Psoas muscle (tissue), 8 donors: ENCODE data around the gene MARCHF2. TPM values are rescaled to one million over a fixed set of nuclear protein-coding genes. Genes with fewer than 3 reads are reported as not detected.
A peak's percentile ranks its signal among the peaks of the same experiment; 100 is the strongest.
"Not testable (repeated sequence)": the region's sequence is repeated elsewhere in the genome, so short reads cannot be mapped to it uniquely, and the experiment has no call there.

Source experiments
- ATAC-seq, 4 donors: fragments of 200-7000 bp; cut with Tn5 transposase; one replicate each; pipeline ENCODE4 v1.9.1; 2020; ENCODE audit warnings: moderate library complexity in 3 of 4, mild to moderate bottlenecking in 2 of 4
- DNase-seq, 2 donors: peaks; one replicate each; pipeline ENCODE4 v3.0.0-alpha.2; 2020
- H3K27ac ChIP-seq: fragments of 200-600 bp; one replicate; pipeline ENCODE4 v1.8.0; 2022
- H3K27me3 ChIP-seq, 3 donors: fragments of 200-600 bp in 1 of 3; one replicate each; pipeline versions ENCODE4 v1.6.1 to v1.8.0; 2013 to 2022; ENCODE audit warnings: low read length in 2 of 3, mild to moderate bottlenecking in 2 of 3, moderate library complexity in 1 of 3; ENCODE audit not compliant: insufficient read depth in 3 of 3
- H3K36me3 ChIP-seq, 2 donors: fragments of 200-600 bp in 1 of 2; one replicate each; pipeline versions ENCODE4 v1.6.1 to v1.8.0; 2013 to 2022; ENCODE audit warnings: low read depth in 1 of 2, mild to moderate bottlenecking in 1 of 2, moderate library complexity in 1 of 2; ENCODE audit not compliant: insufficient read depth in 1 of 2
- H3K4me1 ChIP-seq: fragments of 200-600 bp; one replicate; pipeline ENCODE4 v1.8.0; 2022
- H3K4me3 ChIP-seq: fragments of 200-600 bp; one replicate; pipeline ENCODE4 v1.8.0; 2022; ENCODE audit warnings: mild to moderate bottlenecking
- H3K9me3 ChIP-seq: fragments of 200-600 bp; one replicate; pipeline ENCODE4 v1.8.0; 2022
- WGBS, 3 donors: extraction: QIAGEN DNeasy Blood & Tissue Kit; methylation state at CpG; one replicate each; pipeline versions ENCODE4 v1.1.6 to v1.1.7; 2013; 5-methylcytosine and 5-hydroxymethylcytosine counted together
- intact Hi-C, 2 donors: fragments of 100-400 bp; cut with DNase I; formaldehyde crosslinking; loops; one replicate each; pipeline versions ENCODE4 v1.11.0 to v1.14.2; 2022
- polyA plus RNA-seq, 3 donors: library from polyadenylated mRNA; stranded (reverse); fragments of 200-250 nt; gene quantifications; one replicate each; pipeline ENCODE4 v1.2.3, GENCODE V29; 2013
- total RNA-seq, 4 donors: library from RNA; stranded (reverse); fragmentation: NEBNext Ultra II Directional in 2 of 4; extraction: Animal tissue kit (Norgen Biotek cat#: 25700) in 2 of 4; gene quantifications; one replicate each; pipeline versions ENCODE4 v1.2.1 to v1.2.4, GENCODE V29; 2021 to 2023
- TF ChIP-seq, protein P1 (sequence below): fragments of 200-600 bp; IDR thresholded peaks from one replicate; pipeline ENCODE4 v1.8.0; 2022; ENCODE audit warnings: antibody characterized with exemption
- donor health status: healthy with polysubstance abuse.
- donor health status: DM: no; HTN: no; CAD: no; lungs with moderate emphysema.
- donor health status: Bipolar disorder and iron deficiency.
- donor health status: healthy.
- donor health status: DM: yes; HTN: yes; CAD: no.
- donor health status: DM: no; HTN: no; CAD: no.
- donor health status: DM: no; HTN: no; CAD: no.
- donor health status: DM: yes; HTN: yes; CAD: no.

MARCHF2 gene
- total and polyA plus RNA-seq, 7 donors = 32.8 to 56.0 (median 49.2) TPM

DNA sequence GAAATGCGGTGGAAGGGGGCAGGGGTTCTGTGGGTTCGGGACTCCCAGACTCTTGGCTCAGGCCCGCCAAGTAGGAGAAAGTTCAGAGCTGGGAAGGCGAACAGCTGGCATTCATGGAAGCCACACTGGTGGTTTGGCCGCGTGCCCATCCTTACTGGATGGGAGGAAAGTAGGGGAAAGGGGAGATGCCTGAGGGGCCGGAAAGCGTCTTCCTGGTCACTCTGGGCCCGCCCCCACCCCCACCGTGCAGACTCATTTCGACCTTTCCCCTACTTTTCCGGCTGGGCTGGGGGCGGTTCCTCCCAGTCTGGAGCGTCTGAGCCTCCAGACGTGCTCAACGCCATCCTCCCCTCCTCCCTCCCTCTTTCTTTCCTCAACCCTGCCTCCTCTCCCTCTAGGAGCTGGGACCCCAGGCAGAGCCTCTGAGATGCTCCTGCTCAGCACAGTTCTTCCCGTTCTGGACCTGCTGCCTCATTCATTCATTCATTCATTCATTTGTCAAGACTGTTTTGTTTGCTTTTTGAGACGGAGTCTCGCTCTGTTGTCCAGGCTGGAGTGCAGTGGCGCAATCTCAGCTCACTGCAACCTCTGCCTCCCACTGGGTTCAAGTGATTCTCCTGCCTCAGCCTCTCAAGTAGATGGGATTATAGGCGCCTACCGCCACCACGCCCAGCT, 45.6 kb upstream of the MARCHF2 start:
- TF ChIP-seq, protein P1, sequence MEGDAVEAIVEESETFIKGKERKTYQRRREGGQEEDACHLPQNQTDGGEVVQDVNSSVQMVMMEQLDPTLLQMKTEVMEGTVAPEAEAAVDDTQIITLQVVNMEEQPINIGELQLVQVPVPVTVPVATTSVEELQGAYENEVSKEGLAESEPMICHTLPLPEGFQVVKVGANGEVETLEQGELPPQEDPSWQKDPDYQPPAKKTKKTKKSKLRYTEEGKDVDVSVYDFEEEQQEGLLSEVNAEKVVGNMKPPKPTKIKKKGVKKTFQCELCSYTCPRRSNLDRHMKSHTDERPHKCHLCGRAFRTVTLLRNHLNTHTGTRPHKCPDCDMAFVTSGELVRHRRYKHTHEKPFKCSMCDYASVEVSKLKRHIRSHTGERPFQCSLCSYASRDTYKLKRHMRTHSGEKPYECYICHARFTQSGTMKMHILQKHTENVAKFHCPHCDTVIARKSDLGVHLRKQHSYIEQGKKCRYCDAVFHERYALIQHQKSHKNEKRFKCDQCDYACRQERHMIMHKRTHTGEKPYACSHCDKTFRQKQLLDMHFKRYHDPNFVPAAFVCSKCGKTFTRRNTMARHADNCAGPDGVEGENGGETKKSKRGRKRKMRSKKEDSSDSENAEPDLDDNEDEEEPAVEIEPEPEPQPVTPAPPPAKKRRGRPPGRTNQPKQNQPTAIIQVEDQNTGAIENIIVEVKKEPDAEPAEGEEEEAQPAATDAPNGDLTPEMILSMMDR = no peak
- intact Hi-C loops = loop anchor here in 1 of 2 donors (2.0 kb wide), 1 partner anchor 21 kb away; no protein-coding TSS in a partner anchor
- ATAC-seq (peak; percentile 63 to 72 (median 65)), DNase-seq (peak; percentile 96)
- Histone ChIP-seq H3K9me3 (no peaks in the 10 kb centered on the region), H3K36me3 (peaks cover 4 to 50% of the 10 kb centered on the region in 2 donors), H3K4me3 (peak overlapping the region; percentile 84), H3K27ac (peak overlapping the region; percentile 88), H3K27me3 (no peaks in the 10 kb centered on the region), H3K4me1 (peaks cover 48% of the 10 kb centered on the region)
- WGBS, 3 donors = 21 to 31% (median 27%) methylated on average over 16 to 23 of the region's 23 CpGs

DNA sequence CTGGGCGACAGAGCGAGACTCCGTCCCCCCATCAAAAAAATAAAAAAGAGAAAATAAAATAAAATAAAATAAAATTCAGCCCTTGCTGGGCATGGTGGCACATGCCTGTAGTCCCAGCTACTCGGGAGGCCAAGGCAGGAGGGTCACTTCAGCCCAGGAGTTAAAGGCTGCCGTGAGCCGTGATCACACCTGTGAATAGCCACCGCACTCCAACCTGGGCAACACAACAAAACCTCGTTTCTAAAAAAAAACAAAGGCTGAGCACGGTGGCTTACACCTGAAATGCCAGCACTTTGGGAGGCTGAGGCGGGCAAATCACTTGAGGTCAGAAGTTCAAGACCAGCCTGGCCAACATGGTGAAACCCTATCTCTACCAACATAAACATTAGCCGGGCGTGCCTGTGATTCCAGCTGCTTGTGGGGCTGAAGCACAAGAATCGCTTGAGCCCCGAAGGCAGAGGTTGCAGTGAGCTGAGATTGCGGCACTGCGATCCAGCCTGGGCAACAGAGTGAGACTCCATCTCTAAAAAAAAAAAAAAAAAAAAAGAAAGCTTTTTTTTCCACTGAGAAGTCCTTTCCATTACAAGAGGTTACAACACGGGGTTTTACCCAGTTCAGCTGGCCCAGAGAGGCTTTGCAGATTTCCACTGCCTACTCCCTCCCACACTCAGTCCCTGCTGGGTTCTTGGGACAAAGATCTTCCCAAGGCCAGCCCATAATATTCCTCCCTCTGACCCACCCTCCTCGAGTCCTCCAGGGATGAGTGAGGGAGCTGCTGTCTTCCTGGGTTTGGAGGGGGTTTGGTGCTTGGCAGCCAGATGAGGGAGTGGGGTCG, 42.7 kb upstream of the MARCHF2 start:
- ATAC-seq (no peak), DNase-seq (peak in 1 of 2 donors; percentile 41)
- Histone ChIP-seq H3K27ac (peak overlapping the region; percentile 16), H3K27me3 (no peaks in the 10 kb centered on the region), H3K4me1 (peaks cover 37% of the 10 kb centered on the region), H3K4me3 (peak overlapping the region; percentile 7), H3K36me3 (peaks cover 7 to 72% of the 10 kb centered on the region in 2 donors), H3K9me3 (no peaks in the 10 kb centered on the region)
- WGBS, 3 donors = 66 to 76% (median 67%) methylated on average over 19 of the region's 19 CpGs
- intact Hi-C loops = no loop called here
- TF ChIP-seq, protein P1 = no peak

DNA sequence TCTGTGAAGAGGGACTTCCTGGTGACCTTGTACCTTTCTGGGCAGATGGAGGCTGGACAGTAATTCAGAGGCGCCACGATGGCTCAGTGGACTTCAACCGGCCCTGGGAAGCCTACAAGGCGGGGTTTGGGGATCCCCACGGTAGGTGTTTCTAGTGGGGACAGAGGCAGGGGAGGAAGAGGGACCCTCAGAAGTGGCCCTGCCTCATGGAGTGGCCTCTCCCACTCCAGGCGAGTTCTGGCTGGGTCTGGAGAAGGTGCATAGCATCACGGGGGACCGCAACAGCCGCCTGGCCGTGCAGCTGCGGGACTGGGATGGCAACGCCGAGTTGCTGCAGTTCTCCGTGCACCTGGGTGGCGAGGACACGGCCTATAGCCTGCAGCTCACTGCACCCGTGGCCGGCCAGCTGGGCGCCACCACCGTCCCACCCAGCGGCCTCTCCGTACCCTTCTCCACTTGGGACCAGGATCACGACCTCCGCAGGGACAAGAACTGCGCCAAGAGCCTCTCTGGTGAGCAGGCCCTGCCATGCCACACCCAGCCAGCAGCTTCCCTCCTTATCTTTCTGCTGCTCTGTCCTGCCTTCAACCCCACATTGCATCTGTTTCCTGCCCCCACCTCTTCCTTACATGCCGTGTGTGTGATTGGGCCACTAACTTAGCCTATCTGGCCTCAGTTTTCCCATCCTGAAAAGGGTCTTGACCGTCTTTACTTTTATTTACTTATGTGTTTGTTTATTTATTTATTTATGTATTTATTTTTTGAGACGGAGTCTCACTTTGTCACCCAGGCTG, 41.9 kb upstream of the MARCHF2 start:
- no peaks in the 10 kb centered on the region for H3K9me3 ChIP-seq
- DNase-seq (peak in 1 of 2 donors; percentile 55), ATAC-seq (no peak)
- peaks cover 7 to 69% of the 10 kb centered on the region in 2 donors for H3K36me3 ChIP-seq
- peaks cover 31% of the 10 kb centered on the region for H3K4me1 ChIP-seq
- 80 to 86% (median 81%) methylated on average over 26 to 28 of the region's 28 CpGs for WGBS, 3 donors
- TF ChIP-seq, protein P1 = no peak
- intact Hi-C loops = no loop called here
- H3K27me3 ChIP-seq = no peaks in the 10 kb centered on the region
- no peak overlapping the region for H3K4me3 ChIP-seq
- peak overlapping the region; percentile 16 for H3K27ac ChIP-seq

DNA sequence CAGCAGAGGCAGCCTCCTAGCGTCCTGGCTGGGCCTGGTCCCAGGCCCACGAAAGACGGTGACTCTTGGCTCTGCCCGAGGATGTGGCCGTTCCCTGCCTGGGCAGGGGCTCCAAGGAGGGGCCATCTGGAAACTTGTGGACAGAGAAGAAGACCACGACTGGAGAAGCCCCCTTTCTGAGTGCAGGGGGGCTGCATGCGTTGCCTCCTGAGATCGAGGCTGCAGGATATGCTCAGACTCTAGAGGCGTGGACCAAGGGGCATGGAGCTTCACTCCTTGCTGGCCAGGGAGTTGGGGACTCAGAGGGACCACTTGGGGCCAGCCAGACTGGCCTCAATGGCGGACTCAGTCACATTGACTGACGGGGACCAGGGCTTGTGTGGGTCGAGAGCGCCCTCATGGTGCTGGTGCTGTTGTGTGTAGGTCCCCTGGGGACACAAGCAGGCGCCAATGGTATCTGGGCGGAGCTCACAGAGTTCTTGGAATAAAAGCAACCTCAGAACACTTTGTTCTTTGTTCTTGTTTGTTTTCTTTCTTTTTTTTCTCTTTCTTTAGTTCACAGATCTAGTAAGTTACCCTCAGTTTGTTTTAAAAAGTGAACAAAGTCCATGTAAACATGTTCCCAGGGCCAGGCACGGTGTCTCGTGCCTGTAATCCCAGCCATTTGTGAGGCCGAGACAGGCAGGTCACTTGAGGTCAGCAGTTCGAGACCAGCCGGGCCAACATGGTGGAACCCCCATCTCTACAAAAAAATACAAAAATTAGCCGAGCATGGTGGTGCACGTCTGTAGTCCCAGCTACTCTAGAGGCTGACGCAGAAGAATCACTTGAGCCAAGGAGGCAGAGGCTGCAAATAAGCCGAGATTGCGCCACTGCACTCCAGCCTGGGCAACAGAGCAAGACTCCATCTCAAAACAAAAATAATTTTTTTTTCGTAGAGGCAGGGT, 39.0 kb upstream of the MARCHF2 start:
- intact Hi-C loops = no loop called here
- H3K9me3 ChIP-seq = no peaks in the 10 kb centered on the region
- peak overlapping the region; percentile 9 for H3K27ac ChIP-seq
- DNase-seq (peak in 1 of 2 donors; percentile 82), ATAC-seq (peak; percentile 23 to 66 (median 41))
- TF ChIP-seq, protein P1 = no peak
- peaks cover 5% of the 10 kb centered on the region for H3K4me1 ChIP-seq
- 64 to 79% (median 64%) methylated on average over 26 of the region's 26 CpGs for WGBS, 3 donors
- H3K4me3 ChIP-seq = no peak overlapping the region
- H3K27me3 ChIP-seq = no peaks in the 10 kb centered on the region
- peaks cover 7 to 56% of the 10 kb centered on the region in 2 donors for H3K36me3 ChIP-seq

DNA sequence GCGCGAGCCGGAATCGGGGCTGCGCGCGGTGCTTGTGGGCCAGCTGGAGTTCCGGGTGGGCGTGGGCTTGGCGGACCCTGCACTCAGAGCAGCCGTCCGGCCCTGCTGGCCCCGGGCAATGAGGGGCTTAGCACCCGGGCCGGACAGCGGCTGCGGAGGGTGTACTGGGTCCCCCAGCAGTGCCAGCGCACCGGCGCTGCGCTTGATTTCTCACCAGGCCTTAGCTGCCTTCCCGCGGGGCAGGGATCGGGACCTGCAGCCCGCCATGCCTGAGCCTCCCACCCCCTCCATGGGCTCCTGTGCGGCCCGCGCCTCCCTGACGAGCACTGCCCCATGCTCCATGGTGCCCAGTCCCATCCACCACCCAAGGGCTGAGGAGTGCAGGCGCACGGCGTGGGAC, 37.3 kb upstream of the MARCHF2 start:
- H3K27ac ChIP-seq, H3K4me3 ChIP-seq, H3K4me1 ChIP-seq, intact Hi-C loops, H3K9me3 ChIP-seq, H3K27me3 ChIP-seq, ATAC-seq: not testable (repeated sequence)
- H3K36me3 ChIP-seq = peaks cover 5 to 39% of the 10 kb centered on the region in 2 donors
- 96 to 98% (median 96%) methylated on average over 26 to 32 of the region's 32 CpGs for WGBS, 3 donors
- peak in 1 of 2 donors; percentile 54 for DNase-seq

DNA sequence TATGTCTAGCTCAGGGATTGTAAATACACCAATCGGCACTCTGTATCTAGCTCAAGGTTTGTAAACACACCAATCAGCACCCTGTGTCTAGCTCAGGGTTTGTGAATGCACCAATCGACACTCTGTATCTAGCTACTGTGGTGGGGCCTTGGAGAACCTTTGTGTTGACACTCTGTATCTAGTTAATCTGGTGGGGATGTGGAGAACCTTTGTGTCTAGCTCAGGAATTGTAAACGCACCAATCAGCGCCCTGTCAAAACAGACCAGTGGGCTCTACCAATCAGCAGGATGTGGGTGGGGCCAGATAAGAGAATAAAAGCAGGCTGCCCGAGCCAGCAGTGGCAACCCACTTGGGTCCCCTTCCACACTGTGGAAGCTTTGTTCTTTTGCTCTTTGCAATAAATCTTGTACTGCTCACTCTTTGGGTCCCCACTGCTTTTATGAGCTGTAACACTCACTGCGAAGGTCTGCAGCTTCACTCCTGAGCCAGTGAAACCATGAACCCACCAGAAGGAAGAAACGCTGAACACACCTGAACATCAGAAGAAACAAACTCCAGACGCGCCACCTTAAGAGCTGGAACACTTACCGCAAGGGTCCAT, 36.6 kb upstream of the MARCHF2 start:
- ATAC-seq, H3K27ac ChIP-seq, H3K4me3 ChIP-seq, H3K4me1 ChIP-seq, H3K27me3 ChIP-seq, H3K9me3 ChIP-seq, intact Hi-C loops: not testable (repeated sequence)
- H3K36me3 ChIP-seq = peaks cover 4 to 32% of the 10 kb centered on the region in 2 donors
- peak in 1 of 2 donors; percentile 5 for DNase-seq
- 87 to 91% (median 90%) methylated on average over 9 to 10 of the region's 10 CpGs for WGBS, 3 donors
